SU-DHL-6 (cell line): ENCODE measurements around the gene CERT1.

Experiments
- CTCF ChIP-seq: fragments of 200-600 bp; sonication (generic); IDR thresholded peaks from one replicate; pipeline ENCODE4 v1.5.1; 2017; ENCODE audit warnings: antibody characterized with exemption, mild to moderate bottlenecking, low read length, moderate library complexity; ENCODE audit not compliant: insufficient read depth, poor library complexity, severe bottlenecking
- EZH2phosphoT487 ChIP-seq: fragments of 200-600 bp; sonication (generic), shearing (Covaris generic); conservative IDR thresholded peaks from 2 replicates; pipeline ENCODE4 v1.6.1; 2018; ENCODE audit warnings: mild to moderate bottlenecking, antibody characterized with exemption, low read length, moderate library complexity, mixed read lengths

- TF ChIP-seq CTCF = no peak
- no peak for TF ChIP-seq EZH2phosphoT487
These were observed 130.0 kb downstream of the CERT1 start for GRCh38 chr5:75381456-75381855.
